NB4 (cell line): ENCODE measurements around the gene POLD4.

Experiments
- CTCF ChIP-seq: IDR thresholded peaks from one replicate; pipeline ENCODE4 v1.5.1; 2012; ENCODE audit warnings: low read depth, low read length
- MAX ChIP-seq: IDR thresholded peaks from 2 replicates; pipeline ENCODE4 v1.6.1; 2011; ENCODE audit warnings: low read depth, low read length
- MYC ChIP-seq: IDR thresholded peaks from 2 replicates; pipeline ENCODE4 v1.6.1; 2011; ENCODE audit warnings: low read depth, low read length
- POLR2A ChIP-seq: IDR thresholded peaks from 2 replicates; pipeline ENCODE4 v1.6.1; 2011; ENCODE audit warnings: mild to moderate bottlenecking; ENCODE audit not compliant: insufficient read length; ENCODE audit errors: extremely low read depth

- TF ChIP-seq CTCF (peak; percentile 98), MAX (peak; percentile 38; the same call in 1 of the 2 replicates), POLR2A (no peak), MYC (peak; percentile 48; the same call in 1 of the 2 replicates)
Measured at GRCh38 chr11:67356864-67357561, 3.7 kb upstream of the POLD4 start.
